ENCODE results near the gene RS1. TPM values are rescaled to one million over a fixed set of nuclear protein-coding genes. Genes with fewer than 3 reads are reported as not detected.

The RS1 gene
- total and polyA plus RNA-seq, 9 of the 15 experiments (the other 6 are each of a cell fraction or from before 2014, with no cell fraction given) = not detected

DNA sequence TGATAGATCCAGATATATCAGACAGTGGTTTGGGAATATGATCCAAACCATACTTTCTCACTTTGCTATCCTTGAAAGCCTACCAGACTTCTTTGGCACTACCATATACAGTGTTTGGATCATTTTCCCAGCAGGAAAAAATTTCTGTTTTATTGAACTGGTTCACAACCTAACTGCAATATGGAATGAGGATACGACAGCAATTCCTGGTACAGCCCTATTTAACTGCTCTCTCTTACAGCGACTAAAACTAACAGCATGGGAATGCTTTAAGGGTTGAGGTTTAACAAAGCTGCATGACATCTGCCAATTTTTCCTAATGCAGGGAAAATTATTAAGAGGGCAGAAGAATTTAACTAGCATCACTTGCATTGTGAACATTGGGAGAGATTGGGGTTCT lies 47.3 kb downstream of the RS1 start:
- Histone ChIP-seq H3K9me3 (replicated peaks; ENCODE audit: control insufficient read depth, insufficient read depth, low read depth, low read length) (no peaks in the 10 kb centered on the region), H3K4me1 (replicated peaks in 1 of 2; ENCODE audit: control insufficient read depth in 2 of 2, insufficient read depth in 2 of 2, low read length in 2 of 2) (no peaks in the 10 kb centered on the region), H3K27me3 (ENCODE audit: control insufficient read depth in 2 of 2, insufficient read depth in 2 of 2, low read length in 2 of 2) (peaks cover 0 to 4% of the 10 kb centered on the region in 2 experiments; a peak in 2 of 5 replicates), H3K79me2 (ENCODE audit: control insufficient read depth, insufficient read depth, low read length) (no peaks in the 10 kb centered on the region), H3K36me3 (ENCODE audit: control insufficient read depth, insufficient read depth, low read length) (no peaks in the 10 kb centered on the region), H2AFZ (ENCODE audit: low read depth, low read length) (no peak overlapping the region), H3K4me2 (ENCODE audit: insufficient read depth, low read length) (no peak overlapping the region), H3K9ac (ENCODE audit: insufficient read depth in 1 of 2, low read depth in 2 of 2, low read length in 2 of 2) (no peak overlapping the region), H4K20me1 (replicated peaks; ENCODE audit: control insufficient read depth, insufficient read depth, low read length) (no peaks in the 10 kb centered on the region), H3K4me3 (no peak overlapping the region), H3K9me1 (ENCODE audit: control insufficient read depth, insufficient read depth, low read length) (no peaks in the 10 kb centered on the region), H3K27ac (ENCODE audit: extremely low read depth, low read depth, low read length) (no peak overlapping the region)
- ChIA-PET POLR2A (interaction anchor here (1.0 kb wide), 1 partner anchor 45 kb away, joined by 3 read pairs; no protein-coding TSS in a partner anchor), CTCF (ENCODE audit: low intra/inter-chr PET ratio) (no interaction called here)
- FAIRE-seq = no peak
- intact Hi-C loops (cut with micrococcal nuclease) = no loop called here
- TF ChIP-seq U2AF1 (optimal IDR thresholded peaks at IDR 0.05; ENCODE audit: low read depth, low read length) = no peak
- no peak for TF ChIP-seq HEY1 (CRISPR knock-in tag; IDR thresholded peaks at IDR 0.05; ENCODE audit: borderline replicate concordance)
- no peak for TF ChIP-seq FOXM1 (IDR thresholded peaks at IDR 0.05; ENCODE audit: low read depth)
- no peak for TF ChIP-seq FOXM1 (CRISPR knock-in tag; IDR thresholded peaks at IDR 0.05; ENCODE audit: low read depth)
- TF ChIP-seq, protein P1, sequence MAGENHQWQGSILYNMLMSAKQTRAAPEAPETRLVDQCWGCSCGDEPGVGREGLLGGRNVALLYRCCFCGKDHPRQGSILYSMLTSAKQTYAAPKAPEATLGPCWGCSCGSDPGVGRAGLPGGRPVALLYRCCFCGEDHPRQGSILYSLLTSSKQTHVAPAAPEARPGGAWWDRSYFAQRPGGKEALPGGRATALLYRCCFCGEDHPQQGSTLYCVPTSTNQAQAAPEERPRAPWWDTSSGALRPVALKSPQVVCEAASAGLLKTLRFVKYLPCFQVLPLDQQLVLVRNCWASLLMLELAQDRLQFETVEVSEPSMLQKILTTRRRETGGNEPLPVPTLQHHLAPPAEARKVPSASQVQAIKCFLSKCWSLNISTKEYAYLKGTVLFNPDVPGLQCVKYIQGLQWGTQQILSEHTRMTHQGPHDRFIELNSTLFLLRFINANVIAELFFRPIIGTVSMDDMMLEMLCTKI (IDR thresholded peaks at IDR 0.05; ENCODE audit: partially characterized antibody) = no peak
- no peak for TF ChIP-seq PHF20 (IDR thresholded peaks at IDR 0.05; ENCODE audit: partially characterized antibody)
- TF ChIP-seq TRIM28 (IDR thresholded peaks at IDR 0.05) = no peak
- TF ChIP-seq HIVEP1 (CRISPR knock-in tag; IDR thresholded peaks at IDR 0.05) = no peak
- TF ChIP-seq PHF21A (IDR thresholded peaks at IDR 0.05; ENCODE audit: borderline replicate concordance, low read depth) = no peak
- TF ChIP-seq BMI1 (IDR thresholded peaks at IDR 0.05; ENCODE audit: low read length) = no peak
- no peak for TF ChIP-seq ZNF77 (CRISPR knock-in tag; IDR thresholded peaks at IDR 0.05)
- TF ChIP-seq ZBTB26 (CRISPR knock-in tag; IDR thresholded peaks at IDR 0.05) = no peak
- TF ChIP-seq PCBP2 (IDR thresholded peaks at IDR 0.05; ENCODE audit: low read depth, low read length, poor library complexity, severe bottlenecking) = no peak
- no peak for TF ChIP-seq ETV6 (IDR thresholded peaks at IDR 0.05; ENCODE audit: borderline replicate concordance in 1 of 2, low read depth in 2 of 2, low read length in 1 of 2)
- no peak for TF ChIP-seq ETV6 (CRISPR knock-in tag; IDR thresholded peaks at IDR 0.05; ENCODE audit: borderline replicate concordance)
- no TSS peak for BruUV-seq (replicated peaks)
- 0% methylated on average over 2 of the region's 2 CpGs for WGBS (ENCODE audit: insufficient coverage, low coverage, missing lambda C conversion rate)
- DNase-seq (ENCODE audit: extremely low read depth in 1 of 4, low spot score in 3 of 4) = no peak
- in situ Hi-C loops (cut with MboI) = no loop called here
- ATAC-seq = no peak

All from K562 (cell line).